ENCODE data around the gene MRGPRG. TPM values are rescaled to one million over a fixed set of nuclear protein-coding genes. Genes with fewer than 3 reads are reported as not detected.

MRGPRG gene
- total and polyA plus RNA-seq, 9 of the 15 experiments (the other 6 are each of a cell fraction or from before 2014, with no cell fraction given) = not detected

DNA sequence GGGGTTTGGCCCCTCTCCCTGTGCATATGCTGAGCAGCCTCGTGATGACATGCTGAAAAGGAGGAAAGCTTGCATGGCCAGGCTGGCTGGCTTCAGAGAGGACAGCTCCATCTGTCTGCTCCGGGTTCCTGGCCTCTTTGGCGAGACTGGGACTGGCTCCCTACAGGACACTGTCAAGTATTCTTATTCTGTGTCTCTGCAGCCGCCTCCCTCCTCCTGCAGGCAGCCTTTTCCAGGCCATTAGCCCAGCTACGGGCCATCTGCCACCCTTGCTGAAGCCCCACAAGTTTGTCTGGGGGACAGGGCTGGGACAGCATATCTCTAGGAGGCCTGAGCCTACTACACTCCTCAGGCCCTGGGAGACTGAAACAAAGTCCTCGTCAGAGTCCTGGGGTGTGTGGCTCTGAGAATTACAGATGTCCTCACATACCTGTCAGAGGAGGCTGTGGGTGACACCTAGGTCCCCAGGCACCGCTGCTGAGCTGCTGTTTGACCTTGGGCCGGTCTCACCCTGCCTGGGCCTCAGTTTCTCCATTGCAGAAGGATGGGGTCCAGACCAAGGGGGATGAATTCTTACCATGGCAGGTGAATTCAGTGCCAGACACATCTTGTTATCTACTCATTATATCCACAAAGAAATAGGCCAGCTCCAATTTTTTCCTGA lies 11.0 kb downstream of the MRGPRG start:
- WGBS (ENCODE audit: insufficient coverage, low coverage, missing lambda C conversion rate) = 4% methylated on average over 8 of the region's 8 CpGs
- Histone ChIP-seq H3K4me3 (no peak overlapping the region), H2AFZ (ENCODE audit: low read depth, low read length) (no peak overlapping the region), H3K27me3 (ENCODE audit: control insufficient read depth in 2 of 2, insufficient read depth in 2 of 2, low read length in 2 of 2) (peaks cover 10 to 26% of the 10 kb centered on the region in 2 experiments; a peak in 4 of 5 replicates), H3K79me2 (ENCODE audit: control insufficient read depth, insufficient read depth, low read length) (no peaks in the 10 kb centered on the region), H3K9ac (ENCODE audit: insufficient read depth in 1 of 2, low read depth in 2 of 2, low read length in 2 of 2) (peak overlapping the region in 1 of 2 experiments; percentile 62; a peak in 1 of 4 replicates), H3K9me3 (replicated peaks; ENCODE audit: control insufficient read depth, insufficient read depth, low read depth, low read length) (no peaks in the 10 kb centered on the region), H3K4me2 (ENCODE audit: insufficient read depth, low read length) (no peak overlapping the region), H3K9me1 (ENCODE audit: control insufficient read depth, insufficient read depth, low read length) (no peaks in the 10 kb centered on the region), H3K4me1 (replicated peaks in 1 of 2; ENCODE audit: control insufficient read depth in 2 of 2, insufficient read depth in 2 of 2, low read length in 2 of 2) (peaks cover 0 to 17% of the 10 kb centered on the region in 2 experiments; a peak in 1 of 5 replicates), H4K20me1 (replicated peaks; ENCODE audit: control insufficient read depth, insufficient read depth, low read length) (peaks cover 3% of the 10 kb centered on the region; the same call in 1 of the 2 replicates), H3K27ac (ENCODE audit: extremely low read depth, low read depth, low read length) (no peak overlapping the region), H3K36me3 (ENCODE audit: control insufficient read depth, insufficient read depth, low read length) (no peaks in the 10 kb centered on the region)
- CTCF ChIA-PET (ENCODE audit: low intra/inter-chr PET ratio) = no interaction called here
- POLR2A ChIA-PET = interaction anchor here (1.1 to 1.2 kb wide), 3 partner anchors 11 to 16 kb away, joined by 3 to 5 read pairs (median 4); partner anchors contain the start of gene MRGPRG
- DNase-seq (ENCODE audit: extremely low read depth in 1 of 4, low spot score in 3 of 4) (no peak), FAIRE-seq (no peak), ATAC-seq (no peak)
- BruUV-seq (replicated peaks) = no TSS peak
- in situ Hi-C loops (cut with MboI) = no loop called here
- intact Hi-C loops (cut with micrococcal nuclease) = no loop called here
- TF ChIP-seq ZNF134 (CRISPR knock-in tag; conservative IDR thresholded peaks at IDR 0.05) (no peak), CAMTA2 (CRISPR knock-in tag; conservative IDR thresholded peaks at IDR 0.05) (no peak), TAF9B (IDR thresholded peaks at IDR 0.05; ENCODE audit: partially characterized antibody) (no peak)
- TF ChIP-seq, protein P1, sequence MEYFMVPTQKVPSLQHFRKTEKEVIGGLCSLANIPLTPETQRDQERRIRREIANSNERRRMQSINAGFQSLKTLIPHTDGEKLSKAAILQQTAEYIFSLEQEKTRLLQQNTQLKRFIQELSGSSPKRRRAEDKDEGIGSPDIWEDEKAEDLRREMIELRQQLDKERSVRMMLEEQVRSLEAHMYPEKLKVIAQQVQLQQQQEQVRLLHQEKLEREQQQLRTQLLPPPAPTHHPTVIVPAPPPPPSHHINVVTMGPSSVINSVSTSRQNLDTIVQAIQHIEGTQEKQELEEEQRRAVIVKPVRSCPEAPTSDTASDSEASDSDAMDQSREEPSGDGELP (CRISPR knock-in tag; IDR thresholded peaks at IDR 0.05; ENCODE audit: borderline replicate concordance) = no peak
- TF ChIP-seq, protein P2, sequence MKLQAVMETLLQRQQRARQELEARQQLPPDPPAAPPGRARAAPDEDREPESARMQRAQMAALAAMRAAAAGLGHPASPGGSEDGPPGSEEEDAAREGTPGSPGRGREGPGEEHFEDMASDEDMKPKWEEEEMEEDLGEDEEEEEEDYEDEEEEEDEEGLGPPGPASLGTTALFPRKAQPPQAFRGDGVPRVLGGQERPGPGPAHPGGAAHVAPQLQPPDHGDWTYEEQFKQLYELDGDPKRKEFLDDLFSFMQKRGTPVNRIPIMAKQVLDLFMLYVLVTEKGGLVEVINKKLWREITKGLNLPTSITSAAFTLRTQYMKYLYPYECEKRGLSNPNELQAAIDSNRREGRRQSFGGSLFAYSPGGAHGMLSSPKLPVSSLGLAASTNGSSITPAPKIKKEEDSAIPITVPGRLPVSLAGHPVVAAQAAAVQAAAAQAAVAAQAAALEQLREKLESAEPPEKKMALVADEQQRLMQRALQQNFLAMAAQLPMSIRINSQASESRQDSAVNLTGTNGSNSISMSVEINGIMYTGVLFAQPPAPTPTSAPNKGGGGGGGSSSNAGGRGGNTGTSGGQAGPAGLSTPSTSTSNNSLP (IDR thresholded peaks at IDR 0.05; ENCODE audit: borderline replicate concordance, low read depth, low read length) = no peak
- TF ChIP-seq, protein P3, sequence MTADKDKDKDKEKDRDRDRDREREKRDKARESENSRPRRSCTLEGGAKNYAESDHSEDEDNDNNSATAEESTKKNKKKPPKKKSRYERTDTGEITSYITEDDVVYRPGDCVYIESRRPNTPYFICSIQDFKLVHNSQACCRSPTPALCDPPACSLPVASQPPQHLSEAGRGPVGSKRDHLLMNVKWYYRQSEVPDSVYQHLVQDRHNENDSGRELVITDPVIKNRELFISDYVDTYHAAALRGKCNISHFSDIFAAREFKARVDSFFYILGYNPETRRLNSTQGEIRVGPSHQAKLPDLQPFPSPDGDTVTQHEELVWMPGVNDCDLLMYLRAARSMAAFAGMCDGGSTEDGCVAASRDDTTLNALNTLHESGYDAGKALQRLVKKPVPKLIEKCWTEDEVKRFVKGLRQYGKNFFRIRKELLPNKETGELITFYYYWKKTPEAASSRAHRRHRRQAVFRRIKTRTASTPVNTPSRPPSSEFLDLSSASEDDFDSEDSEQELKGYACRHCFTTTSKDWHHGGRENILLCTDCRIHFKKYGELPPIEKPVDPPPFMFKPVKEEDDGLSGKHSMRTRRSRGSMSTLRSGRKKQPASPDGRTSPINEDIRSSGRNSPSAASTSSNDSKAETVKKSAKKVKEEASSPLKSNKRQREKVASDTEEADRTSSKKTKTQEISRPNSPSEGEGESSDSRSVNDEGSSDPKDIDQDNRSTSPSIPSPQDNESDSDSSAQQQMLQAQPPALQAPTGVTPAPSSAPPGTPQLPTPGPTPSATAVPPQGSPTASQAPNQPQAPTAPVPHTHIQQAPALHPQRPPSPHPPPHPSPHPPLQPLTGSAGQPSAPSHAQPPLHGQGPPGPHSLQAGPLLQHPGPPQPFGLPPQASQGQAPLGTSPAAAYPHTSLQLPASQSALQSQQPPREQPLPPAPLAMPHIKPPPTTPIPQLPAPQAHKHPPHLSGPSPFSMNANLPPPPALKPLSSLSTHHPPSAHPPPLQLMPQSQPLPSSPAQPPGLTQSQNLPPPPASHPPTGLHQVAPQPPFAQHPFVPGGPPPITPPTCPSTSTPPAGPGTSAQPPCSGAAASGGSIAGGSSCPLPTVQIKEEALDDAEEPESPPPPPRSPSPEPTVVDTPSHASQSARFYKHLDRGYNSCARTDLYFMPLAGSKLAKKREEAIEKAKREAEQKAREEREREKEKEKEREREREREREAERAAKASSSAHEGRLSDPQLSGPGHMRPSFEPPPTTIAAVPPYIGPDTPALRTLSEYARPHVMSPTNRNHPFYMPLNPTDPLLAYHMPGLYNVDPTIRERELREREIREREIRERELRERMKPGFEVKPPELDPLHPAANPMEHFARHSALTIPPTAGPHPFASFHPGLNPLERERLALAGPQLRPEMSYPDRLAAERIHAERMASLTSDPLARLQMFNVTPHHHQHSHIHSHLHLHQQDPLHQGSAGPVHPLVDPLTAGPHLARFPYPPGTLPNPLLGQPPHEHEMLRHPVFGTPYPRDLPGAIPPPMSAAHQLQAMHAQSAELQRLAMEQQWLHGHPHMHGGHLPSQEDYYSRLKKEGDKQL (CRISPR knock-in tag; IDR thresholded peaks at IDR 0.05; ENCODE audit: borderline replicate concordance) = no peak
- TF ChIP-seq, protein P4, sequence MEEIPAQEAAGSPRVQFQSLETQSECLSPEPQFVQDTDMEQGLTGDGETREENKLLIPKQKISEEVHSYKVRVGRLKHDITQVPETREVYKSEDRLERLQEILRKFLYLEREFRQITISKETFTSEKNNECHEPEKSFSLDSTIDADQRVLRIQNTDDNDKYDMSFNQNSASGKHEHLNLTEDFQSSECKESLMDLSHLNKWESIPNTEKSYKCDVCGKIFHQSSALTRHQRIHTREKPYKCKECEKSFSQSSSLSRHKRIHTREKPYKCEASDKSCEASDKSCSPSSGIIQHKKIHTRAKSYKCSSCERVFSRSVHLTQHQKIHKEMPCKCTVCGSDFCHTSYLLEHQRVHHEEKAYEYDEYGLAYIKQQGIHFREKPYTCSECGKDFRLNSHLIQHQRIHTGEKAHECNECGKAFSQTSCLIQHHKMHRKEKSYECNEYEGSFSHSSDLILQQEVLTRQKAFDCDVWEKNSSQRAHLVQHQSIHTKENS (CRISPR knock-in tag; IDR thresholded peaks at IDR 0.05) = no peak

All from K562 (cell line).